Measurements from ENCODE around the gene ADAMTS2.

DNA sequence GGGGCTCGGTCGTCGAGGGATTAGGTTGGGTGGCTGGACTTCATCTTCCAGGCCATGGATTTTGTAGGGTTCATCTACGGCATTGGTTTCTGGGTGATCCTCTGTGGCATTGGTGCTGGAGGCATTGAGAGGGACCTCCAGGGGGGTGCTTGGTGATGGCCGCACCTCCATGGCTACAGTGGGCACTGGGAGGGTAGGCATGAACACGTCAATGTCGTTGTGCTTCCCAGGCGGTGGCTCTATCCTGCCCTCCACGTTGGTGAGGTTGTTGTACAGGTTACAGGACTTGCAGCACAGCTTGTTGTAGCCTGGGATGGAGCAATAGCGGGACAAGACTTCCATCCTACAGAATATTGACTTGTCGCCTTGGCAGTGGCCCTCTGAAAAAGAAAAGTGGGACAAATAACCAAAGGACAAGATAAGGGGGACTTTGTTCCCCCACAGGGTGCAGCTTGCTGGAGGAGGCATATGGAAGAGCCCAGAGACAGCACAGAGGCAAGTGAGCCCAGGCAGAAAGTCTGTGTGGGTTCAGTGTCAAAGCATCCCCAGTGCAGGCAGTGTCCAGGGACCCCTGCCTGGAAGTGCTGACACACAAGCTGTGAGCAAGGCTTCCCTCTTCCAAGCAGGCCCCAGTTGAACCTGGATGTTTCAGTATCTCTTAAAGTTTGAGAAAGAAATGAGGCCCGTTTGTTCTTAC, 231.2 kb downstream of the ADAMTS2 start:
- TF ChIP-seq POLR2A (IDR thresholded peaks at IDR 0.05), result no peak
- TF ChIP-seq, protein P1, sequence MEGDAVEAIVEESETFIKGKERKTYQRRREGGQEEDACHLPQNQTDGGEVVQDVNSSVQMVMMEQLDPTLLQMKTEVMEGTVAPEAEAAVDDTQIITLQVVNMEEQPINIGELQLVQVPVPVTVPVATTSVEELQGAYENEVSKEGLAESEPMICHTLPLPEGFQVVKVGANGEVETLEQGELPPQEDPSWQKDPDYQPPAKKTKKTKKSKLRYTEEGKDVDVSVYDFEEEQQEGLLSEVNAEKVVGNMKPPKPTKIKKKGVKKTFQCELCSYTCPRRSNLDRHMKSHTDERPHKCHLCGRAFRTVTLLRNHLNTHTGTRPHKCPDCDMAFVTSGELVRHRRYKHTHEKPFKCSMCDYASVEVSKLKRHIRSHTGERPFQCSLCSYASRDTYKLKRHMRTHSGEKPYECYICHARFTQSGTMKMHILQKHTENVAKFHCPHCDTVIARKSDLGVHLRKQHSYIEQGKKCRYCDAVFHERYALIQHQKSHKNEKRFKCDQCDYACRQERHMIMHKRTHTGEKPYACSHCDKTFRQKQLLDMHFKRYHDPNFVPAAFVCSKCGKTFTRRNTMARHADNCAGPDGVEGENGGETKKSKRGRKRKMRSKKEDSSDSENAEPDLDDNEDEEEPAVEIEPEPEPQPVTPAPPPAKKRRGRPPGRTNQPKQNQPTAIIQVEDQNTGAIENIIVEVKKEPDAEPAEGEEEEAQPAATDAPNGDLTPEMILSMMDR (IDR thresholded peaks at IDR 0.05), result no peak

Data from lower leg skin (tissue), 3 donors.